ENCODE results near the gene CDH23.

CDH23 gene

DNA sequence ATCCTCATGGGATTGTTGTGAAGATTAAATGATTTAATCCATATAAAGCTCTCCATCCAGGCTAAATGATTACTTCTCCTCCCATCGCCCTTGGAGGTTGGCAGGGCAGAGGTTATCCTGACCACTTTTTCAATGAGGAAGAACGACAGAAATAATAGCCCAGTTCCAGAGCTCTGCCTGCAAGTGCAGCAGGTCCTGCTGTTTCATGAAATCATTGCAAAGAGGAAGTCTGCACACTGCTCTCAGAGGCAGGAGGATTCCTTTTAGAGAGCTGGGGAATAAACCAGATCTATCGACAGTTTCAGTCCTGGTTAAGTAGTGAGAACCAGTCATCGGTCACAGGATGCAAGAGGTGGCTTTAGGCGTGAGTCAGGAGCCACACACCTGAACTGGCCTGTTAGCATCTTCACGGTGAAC, 25.0 kb upstream of the CDH23 start:
- DNase-seq, result no peak

DNA sequence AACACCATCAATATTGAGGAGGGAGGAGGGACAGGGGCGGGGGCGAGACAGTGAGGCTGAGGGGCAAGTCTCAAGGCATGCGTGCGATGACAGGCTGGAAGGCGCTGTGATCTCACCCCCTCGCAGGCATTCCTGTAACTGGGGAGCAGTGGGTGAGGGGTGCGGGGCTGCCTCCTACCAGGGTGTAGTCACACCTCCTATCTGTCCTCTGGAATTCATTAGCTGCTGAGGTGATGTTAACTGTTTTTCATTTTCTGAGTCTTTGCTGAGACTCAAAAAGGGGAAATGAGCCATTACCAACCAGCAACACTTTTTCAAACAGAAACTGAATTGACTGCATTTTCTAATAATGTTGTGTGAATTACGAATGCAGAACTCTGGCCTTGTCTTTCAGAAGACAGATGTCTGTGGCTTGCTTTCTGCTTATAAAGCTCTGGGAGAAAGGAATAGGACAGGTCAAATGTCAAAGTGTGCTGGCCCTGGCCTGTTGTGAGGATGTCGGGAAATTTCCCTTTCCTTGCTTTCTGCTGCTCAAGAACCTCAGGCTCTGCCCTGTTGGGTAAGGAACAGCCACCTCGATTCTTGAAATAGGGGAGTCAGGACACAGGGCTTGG, 23.7 kb upstream of the CDH23 start:
- DNase-seq, result no peak

DNA sequence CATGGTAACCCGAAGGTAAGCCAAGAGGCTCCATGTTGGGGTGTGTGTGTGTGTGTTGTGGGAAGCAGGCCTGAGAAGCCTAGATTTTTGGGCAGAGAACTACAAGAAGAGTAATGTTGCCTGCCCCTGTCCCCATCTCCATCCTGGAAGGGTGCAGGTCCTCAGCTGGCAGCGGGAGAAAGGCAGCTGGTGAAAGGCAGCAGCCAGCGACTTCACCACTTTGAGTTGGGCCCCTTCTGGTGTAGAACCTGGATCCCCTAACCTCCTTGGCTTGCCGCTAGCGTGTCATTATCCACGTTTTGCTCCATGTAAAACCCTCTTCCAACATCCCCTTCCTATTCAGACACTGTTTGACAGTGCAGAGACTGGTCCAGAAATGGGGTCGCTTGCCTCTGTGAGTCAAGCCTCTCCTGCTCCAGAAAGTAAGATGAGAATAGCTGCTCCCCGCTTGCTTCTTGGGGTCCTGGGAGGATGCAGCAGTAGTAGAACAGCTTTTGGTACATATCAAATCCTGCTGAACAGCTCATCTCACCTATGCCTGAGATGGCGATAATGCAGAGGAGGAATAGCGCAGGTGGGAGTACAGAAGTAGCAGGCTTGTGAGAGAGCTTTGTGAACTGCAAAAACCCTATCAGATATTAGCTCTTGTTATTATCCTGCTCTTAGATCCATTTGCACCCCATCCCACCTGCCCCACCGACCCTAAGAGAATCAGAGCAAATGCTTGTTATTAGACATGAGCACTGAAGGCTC, 22.1 kb upstream of the CDH23 start:
- no peak for DNase-seq

DNA sequence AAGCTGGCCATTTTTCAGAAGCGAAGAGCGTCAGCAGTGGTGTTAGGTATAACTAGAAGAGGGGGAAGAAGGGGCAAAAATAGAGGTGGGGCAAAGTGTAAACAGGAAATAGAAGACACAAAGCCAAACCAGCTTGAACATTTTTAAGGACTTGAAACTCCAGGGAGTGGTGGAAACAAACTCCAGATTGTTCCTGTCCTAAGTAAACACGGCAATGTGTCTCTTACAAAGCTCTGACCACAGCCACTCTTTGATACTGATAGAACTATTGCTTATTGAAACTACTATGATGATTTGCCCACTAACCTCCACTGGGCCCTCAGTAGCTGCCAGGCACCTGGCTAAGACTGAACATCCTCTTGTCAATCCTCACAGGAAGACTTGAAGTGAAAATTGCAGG, 20.8 kb upstream of the CDH23 start:
- no peak for DNase-seq

DNA sequence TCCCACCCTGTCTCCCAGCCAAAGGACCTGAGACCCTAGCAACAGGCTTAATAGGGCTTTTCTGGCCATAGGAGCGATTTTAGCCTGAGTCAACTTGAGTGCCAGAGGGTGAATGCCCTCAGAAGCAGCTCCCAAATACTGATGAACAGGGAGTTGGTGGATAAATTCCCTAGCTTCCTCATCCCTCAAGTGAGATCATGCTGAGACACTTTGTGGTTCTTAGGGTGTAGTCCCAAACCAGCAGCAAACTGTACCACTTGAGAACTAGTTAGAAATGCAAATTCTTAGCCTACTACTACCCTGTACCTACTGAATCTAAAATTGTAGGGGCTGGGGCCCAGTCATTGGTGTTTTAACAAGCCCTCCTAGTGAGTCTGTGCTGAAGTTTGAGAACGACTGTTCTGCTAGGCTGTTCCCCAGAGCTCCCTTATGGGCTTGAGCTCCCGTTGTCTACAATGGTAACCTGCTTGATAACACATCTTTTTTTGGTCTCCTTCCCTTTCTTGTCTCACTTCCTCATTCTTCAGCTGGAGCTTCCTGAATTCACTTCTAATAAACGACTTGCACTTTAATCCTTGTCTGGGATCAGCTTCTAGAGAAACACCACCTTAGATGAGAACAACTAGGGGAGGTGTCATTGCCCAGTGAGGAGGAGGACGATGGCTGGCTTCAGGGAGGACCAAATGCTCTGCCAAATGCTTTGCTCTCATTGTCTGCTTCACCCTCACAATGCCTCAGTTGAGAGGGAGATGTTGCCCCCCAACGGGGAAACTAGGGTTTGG, 18.2 kb upstream of the CDH23 start:
- DNase-seq, result no peak

DNA sequence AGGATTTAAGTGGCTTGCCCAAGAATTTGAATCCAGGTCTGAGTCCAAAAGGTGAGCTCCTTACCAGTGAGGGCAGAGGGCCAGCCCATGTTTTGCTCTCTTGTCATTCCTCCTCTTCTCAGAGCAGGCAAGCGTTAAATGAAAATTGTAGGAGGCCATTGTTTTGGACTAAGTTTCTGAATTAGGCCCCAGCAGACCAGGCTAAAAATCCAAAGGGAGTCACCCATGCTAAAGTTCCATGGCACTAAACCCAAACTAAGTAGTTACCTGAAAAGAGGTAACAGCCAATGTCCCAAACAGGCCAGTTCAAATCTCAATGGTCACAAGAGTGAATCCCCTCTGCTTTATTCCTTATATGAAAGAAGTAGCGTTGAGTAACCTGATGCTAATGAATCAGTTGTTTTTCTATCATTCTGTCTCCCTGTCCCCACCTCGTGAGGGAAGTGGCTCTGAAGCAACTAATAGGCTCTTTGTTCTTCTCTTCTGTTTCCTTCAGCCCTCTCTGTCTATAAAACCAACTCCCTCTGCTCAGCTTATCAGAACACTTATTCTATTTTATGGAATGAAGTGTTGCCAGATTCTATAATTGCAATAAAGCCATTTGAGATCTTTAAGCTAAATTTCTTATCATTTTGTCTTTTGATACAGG, 17.5 kb upstream of the CDH23 start:
- no peak for DNase-seq

DNA sequence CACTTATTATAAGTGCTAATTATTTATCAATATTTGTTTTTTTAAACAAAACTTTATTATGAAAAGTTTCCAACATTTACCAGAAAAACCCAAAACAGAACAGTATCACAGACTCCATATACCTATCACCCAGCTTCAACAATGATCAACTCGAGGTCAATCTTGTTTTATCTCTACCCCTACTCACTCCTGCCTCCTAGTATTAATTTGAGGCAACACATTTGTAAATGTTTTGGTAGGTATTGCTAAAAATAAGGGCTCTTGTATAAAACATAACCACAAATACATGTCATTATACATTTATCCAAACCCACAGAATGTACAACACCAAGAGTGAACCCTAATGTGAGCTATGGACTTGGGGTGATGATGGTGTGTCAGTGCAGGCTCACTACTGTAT, 15.9 kb upstream of the CDH23 start:
- no peak for DNase-seq

DNA sequence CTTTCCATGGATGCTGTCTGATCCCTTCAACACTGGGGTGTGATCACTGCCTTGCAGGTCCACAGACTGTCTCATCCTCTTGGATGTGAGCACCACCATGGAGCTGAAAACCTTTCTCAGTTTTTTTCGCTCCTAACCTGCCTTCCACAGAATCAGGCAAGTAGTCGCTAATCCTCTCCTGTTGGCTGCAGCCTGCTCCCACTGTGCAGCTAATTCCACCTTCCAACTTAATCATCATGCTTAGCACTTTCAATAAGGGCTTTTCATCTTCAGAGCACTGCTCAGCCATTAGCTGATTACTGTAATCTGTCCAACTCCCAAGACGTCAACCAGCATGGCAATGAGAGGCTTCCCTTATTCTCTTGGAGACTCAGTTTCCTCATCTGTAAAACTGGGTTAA, 15.1 kb upstream of the CDH23 start:
- DNase-seq, result no peak

DNA sequence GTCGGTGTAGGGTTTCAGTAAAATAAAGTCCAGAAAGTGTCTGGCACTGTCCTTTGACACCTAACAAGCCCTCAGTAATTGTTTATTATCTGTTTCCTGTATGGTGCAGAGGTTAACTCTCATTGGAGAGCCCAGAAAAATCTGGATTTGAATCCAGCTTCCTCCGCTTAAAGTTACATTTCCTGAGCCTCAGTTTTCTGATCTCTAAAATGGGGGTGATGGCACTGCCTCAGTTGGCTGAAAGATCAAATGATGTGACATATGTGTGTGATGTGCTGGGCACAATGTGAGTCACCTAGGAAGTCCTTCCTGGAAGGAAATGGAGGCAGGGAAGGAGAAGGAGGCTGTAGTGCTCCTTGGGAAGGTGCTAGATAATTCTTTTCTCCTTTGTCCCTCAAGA, 14.7 kb upstream of the CDH23 start:
- DNase-seq, result no peak

DNA sequence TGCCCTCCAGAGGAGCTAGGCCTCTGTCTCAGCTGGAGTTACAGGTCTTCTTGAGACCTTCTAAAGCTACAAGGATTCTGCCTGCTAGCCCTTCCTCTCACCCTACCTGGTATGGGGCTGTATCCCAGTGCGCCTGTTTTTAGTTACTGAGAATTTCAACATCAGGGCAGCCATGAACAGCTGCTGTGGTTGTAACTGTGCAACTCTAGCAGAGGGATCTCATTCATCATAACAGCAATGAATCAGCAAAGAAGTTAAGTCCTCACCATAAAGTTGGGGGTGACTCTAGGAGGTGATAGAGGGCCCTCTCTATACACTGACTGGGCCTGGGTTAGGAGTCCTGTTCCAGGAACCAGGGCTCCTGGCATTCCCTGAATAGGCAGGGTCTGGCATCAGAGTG, 14.0 kb upstream of the CDH23 start:
- DNase-seq, result no peak

DNA sequence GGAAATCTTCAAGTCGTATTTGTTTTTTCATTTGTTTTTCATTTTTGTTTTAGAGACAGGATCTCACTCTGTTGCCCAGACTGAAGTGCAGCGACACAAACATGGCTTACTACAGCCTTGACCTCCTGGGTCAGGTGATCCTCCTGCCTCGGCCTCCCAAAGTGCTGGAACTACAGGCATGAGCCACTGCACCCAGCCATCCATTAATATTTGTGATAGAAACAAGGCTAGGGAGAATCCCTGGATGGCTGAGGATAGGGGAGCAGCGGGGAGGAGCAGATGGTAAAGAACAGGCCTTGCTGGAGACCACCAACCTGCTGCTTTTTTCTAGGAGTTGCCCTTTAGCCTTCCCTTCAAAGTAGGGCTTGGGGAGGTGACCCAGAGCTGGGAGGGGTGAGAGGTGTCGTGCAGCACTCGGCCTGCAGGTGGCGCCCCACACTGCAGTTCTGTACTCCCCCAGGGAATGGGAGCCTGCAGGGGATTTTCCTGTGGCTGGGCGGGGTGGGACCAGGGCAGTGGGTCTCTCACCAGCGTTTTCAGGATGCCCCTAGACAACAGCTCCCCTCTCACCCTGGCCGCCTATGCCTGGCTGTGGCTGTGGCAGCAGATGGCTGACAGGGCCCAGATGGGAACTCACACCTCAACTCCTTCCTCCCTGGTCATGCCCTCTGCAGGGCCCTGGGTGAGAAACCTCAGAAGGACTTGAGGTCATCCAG, 12.6 kb upstream of the CDH23 start:
- DNase-seq, result peak; percentile 6 to 22

DNA sequence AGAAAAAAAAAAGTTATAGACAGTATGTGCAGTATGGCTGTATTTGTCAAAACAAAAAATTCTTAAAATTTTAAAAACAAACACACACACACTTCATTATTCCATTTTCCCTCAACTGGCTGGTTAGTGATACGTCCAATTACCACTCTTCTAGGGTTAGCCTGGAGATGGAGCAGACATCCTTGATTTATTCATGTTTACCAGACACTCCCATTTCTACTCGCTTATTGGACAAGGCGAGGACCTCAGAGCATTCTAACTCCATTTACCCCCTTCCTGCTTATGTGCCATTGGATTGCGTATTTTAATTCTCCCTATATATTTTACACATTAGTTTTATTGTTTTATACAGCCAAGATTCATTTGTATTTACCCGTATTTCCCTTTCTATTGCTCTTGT, 8.5 kb upstream of the CDH23 start:
- no peak for DNase-seq

DNA sequence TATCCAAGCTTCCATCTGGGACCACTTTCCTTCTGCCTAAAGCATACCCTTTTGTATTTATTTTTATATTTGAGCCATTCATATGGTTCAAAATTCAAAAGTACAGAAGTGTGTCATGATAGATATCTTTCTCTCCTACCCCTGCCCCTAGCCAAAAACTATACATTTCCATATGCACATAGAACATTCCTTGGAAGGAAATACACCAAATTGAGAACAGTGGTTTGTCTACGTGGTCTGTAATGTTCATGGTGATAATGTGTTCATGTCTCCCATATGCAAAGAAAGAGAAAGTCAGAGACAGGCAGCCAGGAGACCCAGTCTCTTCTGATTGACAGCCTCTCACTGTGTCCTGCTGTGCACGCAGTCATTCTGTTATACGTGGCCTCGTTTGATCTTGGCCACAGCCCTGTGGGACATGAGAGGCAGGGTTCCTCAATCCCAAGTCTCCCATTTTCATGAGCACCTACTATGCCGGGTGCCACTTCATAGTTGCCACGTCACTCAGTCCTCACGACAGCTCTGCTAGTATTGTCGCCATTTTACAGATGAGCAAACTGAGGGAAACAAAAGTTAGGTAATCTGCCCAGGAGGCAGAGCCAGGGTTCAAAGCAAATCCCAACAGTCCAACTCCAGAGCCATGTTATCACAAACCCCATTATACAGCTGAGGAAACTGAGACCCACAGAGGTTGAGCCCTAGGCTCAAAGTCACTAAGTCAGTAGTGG, 8.0 kb upstream of the CDH23 start:
- no peak for DNase-seq

DNA sequence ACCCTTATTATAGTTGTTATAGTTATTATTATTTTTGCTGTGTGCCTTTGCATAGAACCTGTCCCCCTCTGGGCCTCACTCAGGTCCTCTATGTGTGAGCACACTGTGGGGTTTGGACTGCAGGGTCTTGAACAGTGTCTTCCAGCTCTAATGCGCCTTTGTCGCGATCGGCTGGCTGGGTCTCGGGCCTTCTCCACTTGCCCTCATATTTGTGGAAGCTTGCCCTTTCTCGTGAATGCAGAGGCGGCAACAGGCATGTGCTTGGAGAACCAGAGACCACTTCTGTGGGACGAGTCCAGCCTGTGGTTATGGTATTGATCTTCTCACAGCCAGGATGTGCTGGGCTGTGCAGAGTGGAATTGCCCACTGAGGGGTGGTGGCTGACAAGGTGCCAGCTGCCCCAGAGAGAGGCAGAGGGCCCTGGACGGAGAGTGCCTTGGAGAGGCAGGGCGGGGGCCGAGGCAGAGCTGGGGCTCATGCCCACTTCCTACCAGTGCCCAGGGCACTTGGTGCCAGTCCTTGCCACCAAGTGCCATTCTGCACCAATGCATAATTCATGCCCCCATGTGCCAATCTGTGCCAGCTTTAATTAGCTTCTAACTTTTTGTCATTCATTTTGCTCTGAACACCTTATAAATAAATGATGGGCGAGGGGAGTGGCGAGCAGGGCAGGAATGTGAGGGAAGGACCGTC, 6.8 kb upstream of the CDH23 start:
- DNase-seq, result no peak

DNA sequence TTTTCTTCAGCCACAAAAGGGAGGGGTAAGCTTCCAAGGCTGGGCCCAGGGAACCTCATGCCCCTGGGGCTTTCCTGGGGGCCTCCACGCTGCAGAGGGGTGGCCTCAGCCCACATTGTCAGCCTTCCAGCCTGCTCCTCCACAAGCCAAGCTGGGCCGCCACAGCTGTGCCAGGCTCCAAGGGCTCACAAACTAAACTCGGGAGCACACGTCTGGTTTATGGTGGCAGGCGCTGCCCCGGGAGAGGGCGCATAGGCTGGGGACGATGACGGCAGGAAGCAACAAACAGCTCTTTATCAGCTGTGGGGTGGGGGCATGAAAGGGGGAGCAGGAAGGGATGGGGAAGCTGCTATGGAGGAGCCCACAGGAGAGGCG, 6.3 kb upstream of the CDH23 start:
- no peak for DNase-seq

DNA sequence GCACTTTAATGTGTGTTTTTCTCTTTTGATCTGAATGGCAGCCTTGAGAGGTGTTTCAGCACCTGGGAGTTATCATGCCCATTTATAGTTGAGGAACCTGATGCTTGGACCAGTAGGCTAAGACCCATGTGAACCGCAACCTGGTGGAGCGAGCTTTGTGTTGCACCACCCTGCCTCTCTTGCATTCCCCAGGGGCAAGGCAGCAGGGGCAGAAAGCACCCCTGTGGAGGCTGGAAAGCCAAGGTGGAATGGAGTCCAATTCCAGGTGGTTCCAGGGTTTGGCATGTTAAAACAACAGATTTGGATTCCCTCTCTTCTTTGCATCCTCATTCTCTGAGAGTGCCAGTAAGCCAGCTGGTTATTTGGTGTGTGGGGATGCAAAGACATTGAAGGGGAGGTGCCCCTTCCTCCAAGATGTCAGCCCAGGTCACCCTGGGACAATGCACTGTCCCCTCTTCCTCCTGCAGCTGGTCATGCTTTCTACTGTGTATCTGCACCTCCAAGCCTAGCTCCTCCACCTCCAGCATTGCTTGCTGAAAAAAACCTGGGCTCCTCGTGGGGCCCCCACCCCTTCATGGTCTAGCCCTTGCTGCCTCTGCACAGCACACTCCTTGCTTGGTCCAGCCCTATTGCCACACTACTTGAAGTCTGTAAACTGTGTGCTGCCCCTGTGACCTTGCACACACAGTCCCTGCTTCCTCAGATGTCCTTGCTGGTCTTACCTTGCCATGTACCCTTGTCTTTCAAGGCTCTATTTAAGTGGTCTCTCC, 5.6 kb upstream of the CDH23 start:
- no peak for DNase-seq

DNA sequence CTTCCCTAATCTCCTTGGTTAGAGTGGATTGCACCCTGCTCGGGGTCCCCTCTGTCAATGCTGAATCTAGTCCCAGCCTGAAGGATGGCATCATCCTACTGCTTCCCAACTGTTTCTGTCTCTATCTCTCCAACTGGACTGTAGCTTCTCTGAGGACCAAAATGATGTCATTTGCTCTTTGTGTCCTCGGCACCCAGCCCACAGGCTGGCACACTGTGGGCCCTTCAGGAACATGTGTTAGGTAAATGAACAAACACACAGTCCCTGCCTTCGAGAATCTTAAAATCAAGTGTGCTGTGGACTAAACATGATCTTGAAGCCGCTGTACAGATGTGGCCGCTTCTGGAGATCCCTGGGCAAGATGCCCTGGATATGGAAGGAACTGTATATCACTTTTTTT, 5.0 kb upstream of the CDH23 start:
- DNase-seq, result no peak

DNA sequence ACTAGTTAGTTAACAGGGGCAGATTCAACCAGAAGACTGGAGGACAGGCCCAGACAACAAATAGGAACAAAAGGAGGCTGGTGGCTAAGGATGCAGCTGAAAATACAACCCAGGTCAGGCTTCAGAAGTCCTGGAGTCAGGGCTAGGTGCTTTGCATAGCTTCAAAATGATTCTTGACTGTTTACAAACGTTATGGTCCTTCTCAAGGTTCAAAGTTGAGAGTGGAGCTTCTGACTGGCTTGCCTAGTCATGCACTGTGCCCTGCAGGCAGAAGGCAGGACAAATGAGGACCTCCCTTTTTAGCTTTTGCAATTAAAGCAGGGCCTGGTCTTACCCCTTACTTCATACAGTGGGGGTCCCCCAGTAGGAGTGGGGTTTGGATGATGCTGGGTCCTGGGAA, 4.4 kb upstream of the CDH23 start:
- DNase-seq, result no peak

DNA sequence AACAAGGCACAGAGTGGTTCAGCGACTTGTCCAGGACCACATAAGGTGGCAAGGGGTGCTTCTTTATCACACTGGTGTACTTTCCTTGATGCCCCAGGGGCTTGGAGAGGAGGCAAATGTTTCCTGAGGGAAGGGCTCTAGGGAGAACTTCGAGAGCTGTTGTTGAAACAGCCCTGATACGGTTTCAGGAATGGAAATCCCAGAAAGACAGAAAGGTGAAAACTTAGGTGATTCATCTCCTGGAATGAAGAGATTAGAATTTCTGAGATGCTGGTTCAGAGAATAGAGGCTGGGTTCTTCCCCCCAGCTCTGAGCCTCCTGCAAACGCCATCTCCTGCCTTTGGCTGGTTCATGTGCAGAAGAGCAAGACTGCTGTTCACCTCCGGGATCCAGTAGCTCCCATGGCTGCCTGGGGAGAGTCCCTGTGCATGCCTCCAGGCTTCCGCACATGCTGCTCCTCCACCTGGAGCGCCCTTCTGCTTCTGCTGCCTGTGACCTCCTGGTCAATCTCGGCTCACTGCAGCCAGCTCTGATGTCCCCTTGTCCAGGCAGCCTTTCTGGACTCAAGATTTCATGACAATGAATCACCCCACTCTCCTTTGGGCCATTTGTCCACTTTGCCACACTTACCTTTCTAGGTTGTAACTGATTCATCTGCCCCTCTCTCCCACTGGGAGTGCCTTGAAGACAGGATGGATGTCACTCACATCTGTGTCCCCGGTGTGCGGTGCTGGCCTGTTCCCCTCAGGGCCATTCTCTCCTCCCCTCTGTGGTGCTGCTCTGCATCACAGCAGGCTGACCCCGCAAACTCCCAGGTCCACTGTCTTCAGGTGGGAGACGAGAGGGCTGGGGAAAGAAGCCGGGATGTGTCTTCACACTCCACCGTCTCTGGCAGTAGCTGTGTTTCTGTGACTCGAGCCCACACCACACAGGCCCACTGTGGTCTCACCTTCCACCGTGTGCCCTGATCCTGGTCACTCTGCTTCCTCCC, 3.6 kb upstream of the CDH23 start:
- no peak for DNase-seq

All from NCI-H2081 (cell line).